ENCODE data around the gene ORAI2. TPM values are rescaled to one million over a fixed set of nuclear protein-coding genes. Genes with fewer than 3 reads are reported as not detected.

ORAI2 gene
- total and polyA plus RNA-seq, 2 of the 8 experiments (the other 6 are each of a cell fraction or from before 2014, with no cell fraction given) = 20.7 to 35.2 TPM

- no peak for TF ChIP-seq GTF2F1 (IDR thresholded peaks at IDR 0.05; ENCODE audit: borderline replicate concordance, low read depth, low read length)
Measured at GRCh38 chr7:102460467-102460866, 27.1 kb downstream of the ORAI2 start (continued).
